ENCODE measurements around the gene TMEM179B.
"Not testable (repeated sequence)": the region's sequence is repeated elsewhere in the genome, so short reads cannot be mapped to it uniquely, and the experiment has no call there.

Gene TMEM179B

GRCh38 chr11:62788991-62789390 is 1.8 kb downstream of the TMEM179B start:
- no peak for DNase-seq (ENCODE audit: low read depth in 2 of 3, low spot score in 1 of 3)

GRCh38 chr11:62789576-62789975 is 2.4 kb downstream of the TMEM179B start:
- no peak for DNase-seq (ENCODE audit: low read depth in 2 of 3, low spot score in 1 of 3)

GRCh38 chr11:62791501-62792201 is 4.4 kb downstream of the TMEM179B start, which contains the start of gene TMEM223:
Gene TMEM223, minus strand, starts transcription at chr11:62792006. Its CDS starts 12 bp downstream, at chr11:62791994.
- peak; percentile 77 to 88 (median 84) for DNase-seq (ENCODE audit: low read depth in 2 of 3, low spot score in 1 of 3)

GRCh38 chr11:62792202-62792575 is 5.0 kb downstream of the TMEM179B start:
- no peak for DNase-seq (ENCODE audit: low read depth in 2 of 3, low spot score in 1 of 3)

- DNase-seq (ENCODE audit: low read depth in 2 of 3, low spot score in 1 of 3), result no peak
Observed at GRCh38 chr11:62794201-62794775, 7.1 kb downstream of the TMEM179B start.

GRCh38 chr11:62796281-62796680 is 9.1 kb downstream of the TMEM179B start:
- no peak for DNase-seq (ENCODE audit: low read depth in 2 of 3, low spot score in 1 of 3)

GRCh38 chr11:62799486-62799885 is 12.3 kb downstream of the TMEM179B start:
- no peak for DNase-seq (ENCODE audit: low read depth in 2 of 3, low spot score in 1 of 3)

GRCh38 chr11:62801071-62801470 is 13.9 kb downstream of the TMEM179B start:
- DNase-seq (ENCODE audit: low read depth in 2 of 3, low spot score in 1 of 3), result no peak

- peak in 1 of 3 donors; percentile 25 for DNase-seq (ENCODE audit: low read depth in 2 of 3, low spot score in 1 of 3)
Observed at GRCh38 chr11:62804310-62805075, 17.3 kb downstream of the TMEM179B start.

- peak; percentile 91 to 95 (median 92) for DNase-seq (ENCODE audit: low read depth in 2 of 3, low spot score in 1 of 3)
Observed at GRCh38 chr11:62805076-62805892, 18.1 kb downstream of the TMEM179B start, which contains the start of gene NXF1. Gene NXF1, minus strand, starts transcription at chr11:62805440. Its CDS starts 84 bp downstream, at chr11:62805356.

GRCh38 chr11:62805961-62806441 is 18.8 kb downstream of the TMEM179B start:
- peak in 1 of 3 donors; percentile 13 for DNase-seq (ENCODE audit: low read depth in 2 of 3, low spot score in 1 of 3)

- no peak for DNase-seq (ENCODE audit: low read depth in 2 of 3, low spot score in 1 of 3)
Observed at GRCh38 chr11:62806611-62807121, 19.5 kb downstream of the TMEM179B start.

- DNase-seq (ENCODE audit: low read depth in 2 of 3, low spot score in 1 of 3), result no peak
Observed at GRCh38 chr11:62810748-62811147, 23.5 kb downstream of the TMEM179B start.

- DNase-seq (ENCODE audit: low read depth in 2 of 3, low spot score in 1 of 3), result no peak
Observed at GRCh38 chr11:62811659-62812058, 24.5 kb downstream of the TMEM179B start.

- DNase-seq (ENCODE audit: low read depth in 2 of 3, low spot score in 1 of 3), result no peak
Observed at GRCh38 chr11:62816557-62816956, 29.4 kb downstream of the TMEM179B start.

- no peak for DNase-seq (ENCODE audit: low read depth in 2 of 3, low spot score in 1 of 3)
Observed at GRCh38 chr11:62817129-62817528, 29.9 kb downstream of the TMEM179B start.

- DNase-seq (ENCODE audit: low read depth in 2 of 3, low spot score in 1 of 3), result no peak
Observed at GRCh38 chr11:62823677-62824076, 36.5 kb downstream of the TMEM179B start.

GRCh38 chr11:62828130-62828529 is 40.9 kb downstream of the TMEM179B start:
- DNase-seq (ENCODE audit: low read depth in 2 of 3, low spot score in 1 of 3), result not testable (repeated sequence)

GRCh38 chr11:62830904-62831519 is 43.8 kb downstream of the TMEM179B start:
- DNase-seq (ENCODE audit: low read depth in 2 of 3, low spot score in 1 of 3), result no peak
